ENCODE measurements around the gene UBE2O.

UBE2O gene

DNA sequence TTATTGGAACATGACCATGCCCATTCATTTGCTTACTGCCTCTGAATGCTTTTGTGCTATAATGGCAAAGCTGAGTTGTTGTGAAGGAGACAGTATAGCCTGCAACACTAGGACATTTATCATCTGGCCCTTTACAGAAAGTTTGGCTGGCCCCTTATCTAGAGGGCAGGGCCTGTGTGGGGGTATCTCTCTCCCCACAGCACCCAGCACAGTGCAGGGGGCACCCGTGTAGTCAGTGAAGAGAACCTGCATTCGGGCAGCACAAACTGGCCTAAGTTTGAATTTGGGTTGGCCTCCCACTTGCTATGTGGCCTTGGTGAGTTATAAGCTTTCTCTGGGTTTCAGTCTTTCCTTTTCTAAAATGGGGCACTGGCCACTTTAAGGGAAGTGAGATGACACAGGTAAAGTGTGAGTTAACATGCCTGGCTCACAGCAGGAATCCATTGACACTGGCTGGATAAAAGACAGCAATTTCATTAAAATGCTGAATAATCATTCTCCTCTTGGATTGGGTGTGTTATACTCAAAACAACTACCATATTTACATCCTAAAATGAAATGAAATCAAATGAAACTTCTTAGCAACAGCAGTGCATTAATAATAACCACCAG, 12.1 kb downstream of the UBE2O start:
- Histone ChIP-seq H4K20me1 (ENCODE audit: insufficient read depth, low read length) (peaks cover 75% of the 10 kb centered on the region), H3K27ac (ENCODE audit: low read length) (no peak overlapping the region), H3K27me3 (ENCODE audit: low read depth, low read length) (no peaks in the 10 kb centered on the region), H2AFZ (ENCODE audit: low read depth, low read length) (no peak overlapping the region), H3K4me3 (ENCODE audit: low read length) (no peak overlapping the region), H3K4me1 (ENCODE audit: low read length) (peaks cover 15% of the 10 kb centered on the region), H3K79me2 (ENCODE audit: low read length) (peaks cover 91% of the 10 kb centered on the region), H3K36me3 (replicated peaks; ENCODE audit: low read depth, low read length) (no peaks in the 10 kb centered on the region), H3K4me2 (ENCODE audit: low read length) (no peak overlapping the region), H3K9ac (ENCODE audit: low read length) (no peak overlapping the region), H3K9me3 (ENCODE audit: insufficient read depth, low read length) (no peaks in the 10 kb centered on the region)
- TF ChIP-seq, protein P1, sequence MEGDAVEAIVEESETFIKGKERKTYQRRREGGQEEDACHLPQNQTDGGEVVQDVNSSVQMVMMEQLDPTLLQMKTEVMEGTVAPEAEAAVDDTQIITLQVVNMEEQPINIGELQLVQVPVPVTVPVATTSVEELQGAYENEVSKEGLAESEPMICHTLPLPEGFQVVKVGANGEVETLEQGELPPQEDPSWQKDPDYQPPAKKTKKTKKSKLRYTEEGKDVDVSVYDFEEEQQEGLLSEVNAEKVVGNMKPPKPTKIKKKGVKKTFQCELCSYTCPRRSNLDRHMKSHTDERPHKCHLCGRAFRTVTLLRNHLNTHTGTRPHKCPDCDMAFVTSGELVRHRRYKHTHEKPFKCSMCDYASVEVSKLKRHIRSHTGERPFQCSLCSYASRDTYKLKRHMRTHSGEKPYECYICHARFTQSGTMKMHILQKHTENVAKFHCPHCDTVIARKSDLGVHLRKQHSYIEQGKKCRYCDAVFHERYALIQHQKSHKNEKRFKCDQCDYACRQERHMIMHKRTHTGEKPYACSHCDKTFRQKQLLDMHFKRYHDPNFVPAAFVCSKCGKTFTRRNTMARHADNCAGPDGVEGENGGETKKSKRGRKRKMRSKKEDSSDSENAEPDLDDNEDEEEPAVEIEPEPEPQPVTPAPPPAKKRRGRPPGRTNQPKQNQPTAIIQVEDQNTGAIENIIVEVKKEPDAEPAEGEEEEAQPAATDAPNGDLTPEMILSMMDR (IDR thresholded peaks at IDR 0.05; ENCODE audit: low read depth, low read length), result no peak

DNA sequence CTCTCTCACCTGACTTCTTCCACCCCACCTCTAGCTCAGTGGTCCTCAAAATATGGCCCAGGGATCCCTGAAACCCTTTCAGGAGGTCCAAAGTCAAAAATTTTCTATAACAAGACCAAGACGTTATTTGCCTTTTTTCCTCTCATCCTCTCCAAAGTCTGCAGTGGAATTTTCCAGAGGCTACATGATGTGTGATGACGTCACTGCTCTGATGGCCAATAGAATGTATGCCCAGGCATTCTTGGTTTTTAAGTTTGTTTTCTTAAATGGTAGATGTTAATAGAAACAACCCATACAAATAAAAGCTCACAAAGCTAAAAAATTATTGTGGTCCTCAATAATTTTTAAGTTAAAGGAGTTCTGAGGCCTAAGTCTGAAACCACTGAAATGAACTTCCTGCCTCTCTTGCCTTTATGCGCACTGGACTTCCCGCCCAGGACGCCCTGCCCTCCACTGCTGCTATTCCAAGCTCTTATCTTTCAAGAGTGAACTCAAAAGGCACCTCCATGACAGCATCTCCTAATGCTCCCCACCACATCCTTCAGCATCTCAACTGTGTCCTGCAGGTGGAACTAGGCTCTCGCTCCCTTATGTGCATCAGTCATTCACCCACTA, 13.5 kb downstream of the UBE2O start:
- no peak overlapping the region for H3K9ac ChIP-seq (ENCODE audit: low read length)
- H2AFZ ChIP-seq (ENCODE audit: low read depth, low read length), result no peak overlapping the region
- no peak overlapping the region for H3K4me2 ChIP-seq (ENCODE audit: low read length)
- H3K79me2 ChIP-seq (ENCODE audit: low read length), result peaks cover 88% of the 10 kb centered on the region
- no peaks in the 10 kb centered on the region for H3K36me3 ChIP-seq (replicated peaks; ENCODE audit: low read depth, low read length)
- H4K20me1 ChIP-seq (ENCODE audit: insufficient read depth, low read length), result peaks cover 70% of the 10 kb centered on the region
- H3K27ac ChIP-seq (ENCODE audit: low read length), result no peak overlapping the region
- no peaks in the 10 kb centered on the region for H3K9me3 ChIP-seq (ENCODE audit: insufficient read depth, low read length)
- H3K27me3 ChIP-seq (ENCODE audit: low read depth, low read length), result no peaks in the 10 kb centered on the region
- no peak overlapping the region for H3K4me3 ChIP-seq (ENCODE audit: low read length)
- TF ChIP-seq, protein P1 (IDR thresholded peaks at IDR 0.05; ENCODE audit: low read depth, low read length), result no peak
- H3K4me1 ChIP-seq (ENCODE audit: low read length), result peaks cover 10% of the 10 kb centered on the region

DNA sequence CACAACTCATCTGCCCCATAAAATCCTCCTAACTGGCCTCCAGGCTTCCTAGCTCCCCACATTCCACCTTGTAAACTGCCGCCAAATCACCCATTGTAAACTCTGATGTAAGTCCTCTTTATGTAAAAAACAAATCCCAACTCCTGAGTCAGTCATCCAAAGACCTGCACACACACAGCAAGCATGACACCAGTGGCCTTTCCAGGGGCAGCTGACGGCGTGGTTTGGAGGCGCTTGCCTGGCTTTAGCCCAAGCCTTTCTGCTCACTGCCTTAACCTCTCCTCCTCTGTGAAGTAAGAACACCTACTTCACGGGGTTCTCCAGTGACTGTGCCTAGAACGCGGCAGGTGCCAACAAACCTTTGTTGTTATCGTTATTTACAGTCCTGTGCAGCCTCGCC, 14.0 kb downstream of the UBE2O start:
- H3K9ac ChIP-seq (ENCODE audit: low read length), result no peak overlapping the region
- no peaks in the 10 kb centered on the region for H3K27me3 ChIP-seq (ENCODE audit: low read depth, low read length)
- H3K4me2 ChIP-seq (ENCODE audit: low read length), result no peak overlapping the region
- H4K20me1 ChIP-seq (ENCODE audit: insufficient read depth, low read length), result peaks cover 68% of the 10 kb centered on the region
- H3K4me1 ChIP-seq (ENCODE audit: low read length), result peaks cover 10% of the 10 kb centered on the region
- no peaks in the 10 kb centered on the region for H3K9me3 ChIP-seq (ENCODE audit: insufficient read depth, low read length)
- no peak overlapping the region for H3K4me3 ChIP-seq (ENCODE audit: low read length)
- H3K79me2 ChIP-seq (ENCODE audit: low read length), result peaks cover 87% of the 10 kb centered on the region
- no peak overlapping the region for H3K27ac ChIP-seq (ENCODE audit: low read length)
- no peak overlapping the region for H2AFZ ChIP-seq (ENCODE audit: low read depth, low read length)
- TF ChIP-seq, protein P1 (IDR thresholded peaks at IDR 0.05; ENCODE audit: low read depth, low read length), result no peak
- no peak for TF ChIP-seq EZH2phosphoT487 (IDR thresholded peaks at IDR 0.05; ENCODE audit: low read depth)
- H3K36me3 ChIP-seq (replicated peaks; ENCODE audit: low read depth, low read length), result no peaks in the 10 kb centered on the region

DNA sequence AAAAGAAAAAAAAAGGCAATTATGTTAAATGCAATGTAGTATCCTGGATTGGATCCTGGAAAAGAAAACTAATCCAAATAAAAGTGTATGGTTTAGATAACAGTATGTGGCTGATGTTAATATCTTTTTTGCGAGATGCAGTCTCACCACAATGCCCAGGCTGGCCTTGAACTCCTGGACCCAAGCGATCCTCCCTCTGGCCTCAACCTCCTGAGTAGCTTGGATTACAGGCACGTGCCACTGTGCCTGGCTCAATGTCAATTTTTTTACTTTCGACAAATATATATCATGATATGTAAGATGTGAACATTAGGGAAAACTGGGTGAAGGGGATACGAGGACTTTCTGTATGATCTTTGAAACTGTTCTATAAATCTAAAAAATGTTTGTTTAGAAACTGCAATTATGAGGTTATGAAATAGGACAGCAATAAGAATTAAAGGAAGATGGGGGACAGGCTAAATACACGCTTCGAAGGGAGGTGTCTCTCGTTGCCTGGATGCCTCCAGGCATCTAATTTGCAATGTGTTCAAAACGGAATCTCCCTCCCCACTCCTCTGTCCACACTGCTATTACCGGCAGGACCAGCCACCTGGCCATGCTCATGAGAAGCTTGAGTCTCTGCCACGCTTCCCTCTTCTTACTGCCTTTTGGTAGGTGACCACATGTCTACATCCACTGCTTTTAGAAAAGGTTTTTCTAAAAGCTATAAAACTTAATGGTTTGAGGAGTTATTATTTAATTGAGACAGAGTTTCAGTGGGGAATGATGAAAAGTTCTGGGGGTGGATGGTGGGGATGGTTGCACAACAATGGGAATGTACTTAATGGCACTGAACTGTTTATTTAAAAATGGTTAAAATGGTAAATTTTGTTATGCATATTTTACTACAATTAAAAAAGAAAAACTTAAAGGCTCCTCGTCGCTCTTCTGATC, 15.2 kb downstream of the UBE2O start:
- H3K4me1 ChIP-seq (ENCODE audit: low read length), result peaks cover under 1% of the 10 kb centered on the region; the same call in 1 of the 2 replicates
- peaks cover 87% of the 10 kb centered on the region for H3K79me2 ChIP-seq (ENCODE audit: low read length)
- H3K9me3 ChIP-seq (ENCODE audit: insufficient read depth, low read length), result no peaks in the 10 kb centered on the region
- H3K9ac ChIP-seq (ENCODE audit: low read length), result no peak overlapping the region
- H2AFZ ChIP-seq (ENCODE audit: low read depth, low read length), result no peak overlapping the region
- H3K4me2 ChIP-seq (ENCODE audit: low read length), result no peak overlapping the region
- no peak overlapping the region for H3K4me3 ChIP-seq (ENCODE audit: low read length)
- no peak for TF ChIP-seq EZH2phosphoT487 (IDR thresholded peaks at IDR 0.05; ENCODE audit: low read depth)
- TF ChIP-seq, protein P1 (IDR thresholded peaks at IDR 0.05; ENCODE audit: low read depth, low read length), result no peak
- no peak overlapping the region for H3K27ac ChIP-seq (ENCODE audit: low read length)
- peaks cover 69% of the 10 kb centered on the region for H4K20me1 ChIP-seq (ENCODE audit: insufficient read depth, low read length)
- H3K27me3 ChIP-seq (ENCODE audit: low read depth, low read length), result no peaks in the 10 kb centered on the region
- H3K36me3 ChIP-seq (replicated peaks; ENCODE audit: low read depth, low read length), result no peaks in the 10 kb centered on the region
